ENCODE measurements around the gene IGSF21. TPM values are rescaled to one million over a fixed set of nuclear protein-coding genes. Genes with fewer than 3 reads are reported as not detected.
A peak's percentile ranks its signal among the peaks of the same experiment; 100 is the strongest.

The IGSF21 gene
- total RNA-seq, 4 donors from 2014 or later = 0.11 to 2.6 (median 0.69) TPM

DNA sequence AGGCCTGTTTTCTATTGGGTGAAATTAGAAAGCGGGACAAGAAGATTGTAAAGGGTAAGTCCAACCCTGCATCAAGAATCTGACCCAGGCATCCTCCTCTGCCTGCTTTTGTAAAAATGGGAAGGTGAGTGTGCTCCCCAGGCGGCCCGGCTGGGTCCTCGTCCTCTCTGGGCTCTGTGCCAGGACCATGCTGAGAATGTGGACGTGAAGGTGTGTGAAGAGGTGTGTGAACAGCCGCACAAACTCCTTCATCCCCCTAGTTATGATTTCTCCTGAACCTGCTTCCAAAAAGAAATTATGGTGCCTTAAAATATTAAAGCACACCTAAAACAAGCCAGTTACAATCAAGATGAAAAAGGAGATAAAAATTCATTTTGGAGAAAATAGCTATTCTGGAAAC is 185.7 kb downstream of the IGSF21 start:
- Histone ChIP-seq H3K4me3 (replicated peaks in 1 of 3) (no peak overlapping the region), H3K27me3 (no peaks in the 10 kb centered on the region), H3K36me3 (no peaks in the 10 kb centered on the region), H3K9me3 (no peaks in the 10 kb centered on the region), H3K4me1 (no peaks in the 10 kb centered on the region), H3K27ac (no peak overlapping the region)
- whole genome bisulfite sequencing, 2 donors = 29 to 45% methylated on average over 6 of the region's 6 CpGs
- TF ChIP-seq CTCF (IDR thresholded peaks at IDR 0.05) (no peak), POLR2A (IDR thresholded peaks at IDR 0.05) (no peak)
- intact Hi-C loops (cut with DNase I) = no loop called here
- peak; percentile 67 to 74 for DNase-seq

GRCh38 chr1:18294437-18295176 is 187.0 kb downstream of the IGSF21 start:
- H3K27me3 ChIP-seq = no peaks in the 10 kb centered on the region
- 42 to 44% methylated on average over 15 to 16 of the region's 16 CpGs for WGBS, 2 donors
- H3K27ac ChIP-seq = no peak overlapping the region
- no peak for TF ChIP-seq CTCF (IDR thresholded peaks at IDR 0.05)
- no peak for TF ChIP-seq POLR2A (IDR thresholded peaks at IDR 0.05)
- intact Hi-C loops (cut with DNase I) = loop anchor here (5.0 kb wide), 1 partner anchor 283 kb away; no protein-coding TSS in a partner anchor
- H3K4me3 ChIP-seq (replicated peaks in 1 of 3) = no peak overlapping the region
- no peaks in the 10 kb centered on the region for H3K9me3 ChIP-seq
- H3K4me1 ChIP-seq = no peaks in the 10 kb centered on the region
- DNase-seq = no peak
- no peaks in the 10 kb centered on the region for H3K36me3 ChIP-seq

- intact Hi-C loops (cut with DNase I) = loop anchor here (5.0 kb wide), 1 partner anchor 279 kb away; no protein-coding TSS in a partner anchor
- DNase-seq = no peak
- Histone ChIP-seq H3K27me3 (no peaks in the 10 kb centered on the region), H3K27ac (no peak overlapping the region), H3K4me3 (replicated peaks in 1 of 3) (no peak overlapping the region), H3K36me3 (no peaks in the 10 kb centered on the region), H3K4me1 (no peaks in the 10 kb centered on the region), H3K9me3 (no peaks in the 10 kb centered on the region)
- WGBS, 2 donors = 33 to 37% methylated on average over 11 of the region's 11 CpGs
- TF ChIP-seq POLR2A (IDR thresholded peaks at IDR 0.05) (no peak), CTCF (IDR thresholded peaks at IDR 0.05) (no peak)
Observed at GRCh38 chr1:18297896-18298648, 190.5 kb downstream of the IGSF21 start.

GRCh38 chr1:18299441-18300338 is 192.1 kb downstream of the IGSF21 start:
- Histone ChIP-seq H3K9me3 (no peaks in the 10 kb centered on the region), H3K4me1 (no peaks in the 10 kb centered on the region), H3K27me3 (no peaks in the 10 kb centered on the region), H3K4me3 (replicated peaks in 1 of 3) (no peak overlapping the region), H3K36me3 (no peaks in the 10 kb centered on the region), H3K27ac (no peak overlapping the region)
- intact Hi-C loops (cut with DNase I) = loop anchor here (5.0 kb wide), 1 partner anchor 278 kb away; no protein-coding TSS in a partner anchor
- 58 to 65% methylated on average over 7 of the region's 7 CpGs for WGBS, 2 donors
- TF ChIP-seq CTCF (IDR thresholded peaks at IDR 0.05) (peak; percentile 18 to 77 (median 46)), POLR2A (IDR thresholded peaks at IDR 0.05) (no peak)
- peak; percentile 10 to 18 for DNase-seq

Measured in thyroid gland (tissue), 4 donors.